CMK (cell line): ENCODE data around the gene ATR.

ENCODE experiments used
- DNase-seq: peaks from one replicate; pipeline ENCODE4 v3.0.0-alpha.2; 2010; ENCODE audit warnings: low read depth

ATR gene

DNA sequence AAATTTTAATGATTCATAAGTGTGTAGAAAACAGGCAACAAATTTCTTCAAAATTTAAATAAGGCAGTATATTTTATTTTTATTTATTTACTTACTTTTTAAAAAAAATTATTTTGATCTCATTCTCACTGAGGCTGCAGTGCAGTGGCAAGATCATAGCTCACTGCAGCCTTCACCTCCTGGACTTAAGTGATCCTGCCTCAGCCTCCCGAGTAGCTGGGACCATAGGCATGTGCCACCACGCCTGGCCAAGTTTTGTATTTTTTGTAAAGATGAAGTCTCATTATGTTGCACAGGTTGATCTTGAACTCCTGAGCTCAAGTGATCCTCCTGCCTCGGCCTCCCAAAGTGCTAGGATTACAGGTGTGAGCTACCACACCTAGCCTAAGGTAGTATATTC is 69.5 kb downstream of the ATR start:
- no peak for DNase-seq

DNA sequence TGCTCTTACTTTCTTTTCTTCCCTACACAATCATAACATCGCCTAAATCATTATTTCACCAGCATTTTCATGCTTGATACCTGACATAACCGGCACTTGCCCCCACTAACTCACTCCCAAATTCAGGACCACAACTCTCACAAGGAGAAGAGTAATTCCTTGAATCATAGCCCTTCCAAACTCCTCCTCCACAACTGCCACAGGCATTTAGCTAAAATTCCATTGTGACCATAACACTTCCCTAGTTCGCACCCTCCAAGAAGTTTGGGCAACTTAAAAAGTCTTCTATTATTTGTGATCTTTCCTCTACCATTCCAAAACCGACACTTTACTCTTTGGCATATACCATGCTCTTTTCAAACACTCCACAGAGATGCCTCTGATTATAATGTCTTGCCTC is 71.3 kb downstream of the ATR start:
- no peak for DNase-seq

DNA sequence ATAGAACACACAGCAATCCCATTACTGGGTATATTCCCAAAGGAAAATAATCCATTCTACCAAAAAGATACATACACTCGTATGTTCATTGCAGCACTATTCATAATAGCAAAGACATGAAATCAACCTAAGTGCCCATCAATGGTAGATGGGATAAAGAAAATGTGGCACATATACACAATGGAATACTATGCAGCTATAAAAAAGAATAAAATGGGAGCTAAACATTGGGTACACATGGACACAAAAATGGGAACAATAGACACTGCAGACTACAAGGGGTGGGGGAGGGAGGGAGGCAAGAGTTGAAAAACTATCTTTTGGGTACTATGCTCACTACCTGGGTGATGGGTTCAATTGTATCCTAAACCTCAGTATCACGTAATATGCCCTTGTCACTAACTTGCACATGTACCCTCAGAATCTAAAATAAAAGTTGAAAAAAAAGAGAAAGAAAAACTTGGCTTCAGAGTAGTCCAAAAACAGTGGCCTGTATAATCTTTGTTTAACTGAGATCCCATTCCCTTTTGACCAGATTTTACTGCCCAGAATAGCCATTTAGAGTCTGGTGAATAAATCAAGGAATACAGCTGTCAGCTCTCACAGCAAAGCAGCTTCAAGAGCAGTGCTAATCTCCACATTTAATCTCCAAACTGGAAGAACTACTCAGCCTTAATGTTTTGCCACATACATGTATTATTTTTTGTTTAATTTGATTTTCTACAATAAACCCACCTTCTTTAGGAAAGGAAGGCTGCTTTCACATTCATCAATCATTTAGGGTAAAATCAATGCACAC is 76.1 kb downstream of the ATR start:
- no peak for DNase-seq

GRCh38 chr3:142501004-142501926 is 77.3 kb downstream of the ATR start:
- no peak for DNase-seq

GRCh38 chr3:142500211-142500610 is 78.3 kb downstream of the ATR start:
- no peak for DNase-seq

- no peak for DNase-seq
Observed at GRCh38 chr3:142498397-142499180, 79.9 kb downstream of the ATR start.

DNA sequence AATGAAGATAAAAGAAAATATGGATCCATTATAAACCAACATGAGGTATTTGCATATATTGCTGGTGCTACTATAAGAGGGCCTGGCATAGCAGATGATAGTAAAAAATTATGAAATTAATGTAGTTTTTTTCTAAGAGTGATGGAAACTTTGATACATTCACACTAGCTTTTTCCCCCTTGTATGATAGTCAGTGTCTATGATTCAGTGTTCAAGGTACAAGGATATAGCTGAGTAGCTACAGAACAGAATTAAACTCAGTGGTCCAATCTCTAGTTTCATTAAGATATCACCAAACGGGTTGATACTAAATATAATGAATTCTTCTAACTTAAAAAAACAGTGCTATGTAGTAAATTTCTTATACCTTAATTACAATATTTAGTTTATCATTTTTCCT is 80.8 kb downstream of the ATR start:
- DNase-seq: no peak

- no peak for DNase-seq
Observed at GRCh38 chr3:142495103-142495502, 83.4 kb downstream of the ATR start.

DNA sequence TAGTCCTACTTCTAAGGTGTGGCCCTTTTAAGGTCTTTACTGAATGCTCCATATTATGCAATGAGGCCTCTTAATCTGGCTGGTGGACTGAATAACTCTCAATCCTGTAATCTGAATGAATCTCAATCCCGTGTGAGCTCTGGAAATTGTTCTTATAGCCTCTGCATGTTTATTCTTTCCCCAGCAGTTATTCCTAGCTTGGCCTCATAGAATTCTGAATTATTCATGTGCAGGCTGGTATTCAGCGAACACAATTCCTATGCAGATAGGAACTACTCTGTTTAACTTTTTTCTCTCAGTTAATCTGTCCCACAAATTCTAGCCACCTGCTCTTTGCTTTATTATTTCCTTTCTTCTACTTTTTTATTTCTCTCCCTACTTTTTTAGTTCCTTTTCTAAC is 86.3 kb downstream of the ATR start:
- DNase-seq: no peak

GRCh38 chr3:142489572-142490323 is 88.8 kb downstream of the ATR start:
- no peak for DNase-seq

DNA sequence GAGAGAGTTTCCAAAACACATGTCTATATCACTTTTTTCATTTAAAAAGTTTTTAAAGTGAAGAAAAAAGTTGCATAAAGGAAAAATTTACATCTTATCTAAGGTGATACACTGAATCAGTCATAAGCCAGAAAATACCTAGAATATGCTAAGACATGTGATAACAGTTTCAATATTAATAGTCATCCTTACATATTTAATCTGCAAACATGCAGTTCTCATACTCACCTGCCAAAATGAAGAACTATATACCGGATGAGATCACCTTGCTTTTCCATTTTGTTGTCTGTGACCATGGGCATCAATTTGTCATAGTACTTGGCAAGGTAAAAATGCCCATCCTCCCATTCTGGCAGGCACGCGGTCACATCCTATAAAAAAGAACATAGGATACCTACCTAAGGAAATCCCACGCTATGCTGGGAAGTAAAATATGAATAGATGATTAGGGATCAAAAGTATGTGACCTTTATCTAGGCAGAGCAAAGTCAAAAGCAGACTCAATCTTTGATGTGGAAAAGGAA is 93.6 kb downstream of the ATR start:
- no peak for DNase-seq

DNA sequence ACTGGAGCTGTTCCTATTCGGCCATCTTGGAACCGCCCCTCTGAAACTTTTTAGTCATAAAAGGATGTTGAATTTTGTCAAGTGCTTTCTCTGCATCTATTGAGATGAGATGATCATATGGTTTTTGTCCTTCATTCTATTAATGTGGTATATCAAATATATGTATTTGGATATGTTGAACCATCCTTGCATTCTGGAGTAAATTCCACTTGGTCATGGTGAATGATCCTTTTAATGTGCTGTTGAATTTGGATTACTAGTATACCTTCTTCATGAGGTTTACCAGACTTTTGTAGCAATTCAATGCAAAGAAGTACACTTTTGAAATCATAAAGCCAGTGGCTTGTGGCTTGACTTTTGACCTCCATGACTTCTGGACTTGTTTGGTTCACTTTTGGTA is 97.3 kb downstream of the ATR start:
- DNase-seq: no peak

DNA sequence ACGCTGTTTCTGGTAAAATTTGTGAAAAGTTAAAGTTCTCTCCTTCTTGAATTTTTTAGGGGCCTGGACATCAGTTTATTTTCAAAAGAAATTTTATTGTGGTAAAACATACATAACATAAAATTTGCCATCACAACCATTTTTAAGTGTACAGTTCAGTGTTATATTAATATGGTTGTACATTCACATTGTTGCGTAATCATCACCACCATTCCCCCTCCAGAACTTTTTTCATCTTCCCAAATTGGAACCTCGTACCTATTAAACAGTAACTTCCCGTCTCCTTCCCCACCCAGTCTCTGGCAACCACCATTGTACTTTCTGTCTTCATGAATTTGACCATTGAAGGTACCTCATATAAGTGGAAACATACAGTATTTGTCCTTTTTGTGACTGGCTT is 107.7 kb downstream of the ATR start:
- DNase-seq: no peak

DNA sequence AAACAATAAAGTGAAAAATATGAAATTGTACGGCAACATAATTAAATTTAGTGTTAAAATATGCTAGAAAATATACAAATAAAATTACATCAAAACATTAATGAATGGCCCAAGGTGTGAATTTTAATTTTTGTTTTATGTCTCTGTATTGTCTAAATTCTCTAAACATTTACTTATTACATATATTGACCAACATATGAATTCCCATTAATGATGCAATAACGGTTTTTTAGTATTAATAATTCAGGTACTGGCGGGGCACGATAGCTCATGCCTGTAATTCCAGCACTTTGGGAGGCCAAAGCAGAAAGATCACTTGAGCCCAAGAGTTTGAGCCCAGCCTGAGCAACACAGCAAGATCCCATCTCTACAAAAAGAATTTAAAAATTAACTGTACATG is 110.1 kb downstream of the ATR start:
- DNase-seq: no peak

- no peak for DNase-seq
Observed at GRCh38 chr3:142467768-142468167, 110.8 kb downstream of the ATR start.

DNA sequence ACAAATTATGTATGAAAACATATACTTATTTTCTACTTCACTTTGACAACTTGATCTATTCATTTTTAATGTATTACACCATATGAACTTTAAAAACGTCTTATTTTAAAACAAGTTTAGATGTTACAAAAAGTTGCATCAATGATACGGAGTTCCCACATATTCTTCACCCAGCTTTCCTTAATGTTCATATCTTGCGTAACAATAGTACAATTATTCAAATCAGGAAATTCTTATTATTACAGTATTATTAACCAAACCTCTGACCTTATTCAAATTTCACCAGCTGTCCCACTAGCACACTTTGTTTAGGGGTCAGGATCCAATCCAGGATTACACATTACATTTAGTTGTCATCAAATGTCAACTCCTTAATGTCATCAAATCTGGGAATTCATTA is 117.8 kb downstream of the ATR start:
- DNase-seq: no peak

- no peak for DNase-seq
Observed at GRCh38 chr3:142459929-142460328, 118.6 kb downstream of the ATR start.

DNA sequence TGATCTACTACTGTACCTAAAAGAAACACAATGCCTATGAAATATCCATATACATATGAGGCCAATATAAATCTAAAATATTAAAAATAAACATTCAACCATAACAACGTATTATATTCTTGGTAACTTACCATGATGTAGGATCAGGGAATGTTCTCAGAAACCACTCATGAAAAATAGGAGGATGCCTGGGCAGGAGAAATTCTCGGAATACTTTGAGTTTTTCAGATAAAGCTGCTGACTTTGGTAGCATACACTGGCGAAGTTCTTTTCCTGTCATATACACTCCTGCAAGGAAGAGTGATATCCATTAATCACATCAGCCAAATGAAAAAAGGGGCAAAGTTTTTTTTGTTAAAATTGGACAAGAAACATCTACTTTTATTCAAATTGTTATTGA is 119.4 kb downstream of the ATR start:
- no peak for DNase-seq

- no peak for DNase-seq
Observed at GRCh38 chr3:142450881-142451280, 127.7 kb downstream of the ATR start.

GRCh38 chr3:142450189-142450588 is 128.3 kb downstream of the ATR start:
- no peak for DNase-seq
